NCI-H1436 treated with DMSO at 0.1 percent for 48 hours (cell line): ENCODE results near the gene FURIN.
"Not testable (repeated sequence)": the region's sequence is repeated elsewhere in the genome, so short reads cannot be mapped to it uniquely, and the experiment has no call there.

Experiments
- DNase-seq: peaks from one replicate; lab custom pipeline; 2025; lab: John Stamatoyannopoulos, UW

Gene FURIN

GRCh38 chr15:90902840-90903732, 34.7 kb downstream of the FURIN start, which contains the start of gene MAN2A2:
Gene MAN2A2 (plus strand): TSS chr15:90903302. CDS start chr15:90904208, 906 bp downstream.
- DNase-seq: no peak

DNA sequence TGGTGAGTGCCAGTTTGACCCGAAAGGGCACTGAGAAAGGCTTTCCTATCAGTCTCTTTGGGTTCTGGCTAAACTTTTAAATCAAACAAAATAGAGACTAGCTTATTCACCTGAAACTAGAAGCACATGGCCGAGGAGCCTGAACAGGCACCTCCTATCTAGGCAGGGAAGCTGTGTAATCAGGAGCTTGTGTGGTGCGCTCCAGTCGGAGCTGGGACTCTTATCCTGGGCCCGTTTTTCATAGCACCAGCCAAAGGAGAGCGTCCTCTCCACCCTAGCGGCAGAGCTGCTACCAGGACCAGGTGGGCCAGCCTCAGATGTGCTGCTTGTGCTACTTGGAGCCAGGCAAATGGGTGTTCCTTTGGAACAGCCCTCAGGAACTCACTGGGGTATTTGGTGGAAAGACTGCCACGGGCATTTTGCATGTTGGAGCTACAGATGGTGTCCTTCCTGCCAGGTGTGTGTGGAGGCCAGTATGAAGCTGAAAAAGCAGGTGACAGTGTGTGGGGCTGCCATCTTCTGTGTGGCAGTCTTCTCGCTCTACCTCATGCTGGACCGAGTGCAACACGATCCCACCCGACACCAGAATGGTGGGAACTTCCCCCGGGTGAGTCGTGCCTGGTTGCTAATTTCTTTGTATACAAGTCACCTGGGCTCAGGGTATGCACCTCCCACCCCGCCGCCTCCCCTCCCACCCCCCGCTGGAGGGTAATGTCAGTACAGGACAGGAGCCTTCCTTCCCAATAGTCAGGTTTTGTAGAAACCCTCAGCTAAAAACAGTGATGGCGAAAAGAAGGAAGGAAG, 35.5 kb downstream of the FURIN start:
- no peak for DNase-seq

DNA sequence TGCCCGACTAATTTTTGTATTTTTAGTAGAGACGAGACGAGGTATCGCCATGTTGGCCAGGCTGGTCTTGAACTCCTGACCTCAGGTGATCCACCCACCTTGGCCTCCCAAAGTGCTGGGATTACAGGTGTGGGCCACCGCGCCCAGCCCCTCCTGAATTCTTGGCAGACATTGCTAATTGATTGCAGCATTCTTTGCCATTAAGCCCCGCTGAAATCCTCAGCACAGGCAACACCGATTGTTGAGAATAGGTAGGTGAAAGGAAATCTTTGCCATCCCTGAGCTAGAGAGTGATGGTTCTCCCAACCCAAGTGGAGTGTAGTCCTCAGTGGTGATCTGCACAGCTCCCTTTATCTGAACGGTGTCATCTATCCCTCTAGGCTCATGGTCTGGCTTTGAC, 36.4 kb downstream of the FURIN start:
- DNase-seq: no peak

GRCh38 chr15:90905306-90906180, 37.2 kb downstream of the FURIN start:
- no peak for DNase-seq

GRCh38 chr15:90906181-90906849, 37.9 kb downstream of the FURIN start:
- no peak for DNase-seq

DNA sequence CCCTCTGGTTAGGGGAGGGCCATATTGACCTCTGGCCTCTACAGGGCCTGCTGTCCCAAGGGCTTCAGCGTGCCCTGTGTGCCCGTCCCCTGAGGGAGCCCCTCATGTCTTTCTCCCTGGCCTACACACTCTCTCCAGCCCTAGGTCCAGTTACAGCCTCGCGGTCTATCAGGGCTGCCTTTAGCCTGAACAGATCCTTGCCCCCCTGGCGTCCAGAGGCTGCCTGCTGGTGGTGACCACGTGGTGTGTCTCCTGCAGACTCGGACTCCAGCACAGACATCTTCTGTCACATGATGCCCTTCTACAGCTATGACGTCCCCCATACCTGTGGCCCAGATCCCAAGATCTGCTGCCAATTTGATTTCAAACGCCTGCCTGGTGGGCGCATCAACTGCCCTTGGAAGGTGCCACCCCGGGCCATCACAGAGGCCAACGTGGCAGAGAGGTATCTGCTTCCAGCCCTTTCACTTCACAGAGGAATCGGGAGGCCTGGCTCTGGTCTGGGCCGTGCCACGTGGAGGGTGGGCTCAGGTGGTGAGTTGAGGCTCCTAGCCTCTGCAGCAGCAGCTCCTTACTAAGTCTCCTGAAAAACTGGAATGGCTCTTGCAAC, 38.8 kb downstream of the FURIN start:
- DNase-seq: no peak

DNA sequence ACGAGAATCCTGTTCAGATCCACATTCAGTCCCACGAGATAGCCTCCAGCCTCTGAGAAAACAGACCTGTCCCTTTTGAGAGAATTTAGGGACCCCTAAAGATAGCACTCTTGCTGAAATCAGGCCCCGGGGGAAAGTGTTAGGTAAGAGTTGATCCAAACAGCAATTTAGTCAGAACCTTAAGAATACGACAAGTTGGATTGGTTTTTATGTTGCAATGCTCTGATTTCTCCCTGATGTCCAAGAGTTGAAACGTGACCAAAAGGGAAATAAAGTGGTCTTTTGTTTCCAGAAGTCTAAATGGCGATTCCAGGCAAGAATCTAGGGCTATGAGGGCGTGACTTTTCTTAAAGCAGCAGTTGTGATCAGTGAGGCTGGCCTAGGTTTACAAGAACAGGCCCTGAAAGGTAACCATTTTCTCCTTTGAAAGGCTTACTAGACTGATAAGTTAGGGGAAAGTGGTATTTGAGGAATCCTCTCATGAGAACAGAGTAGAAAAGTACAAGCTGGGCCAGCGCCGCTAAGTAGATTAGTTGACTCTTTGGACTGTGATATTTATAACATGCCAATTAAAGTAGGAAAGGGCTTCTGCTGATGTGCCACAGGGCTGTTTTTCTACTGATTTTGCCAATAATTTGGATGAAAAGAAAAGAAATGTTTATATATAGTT, 39.6 kb downstream of the FURIN start:
- no peak for DNase-seq

DNA sequence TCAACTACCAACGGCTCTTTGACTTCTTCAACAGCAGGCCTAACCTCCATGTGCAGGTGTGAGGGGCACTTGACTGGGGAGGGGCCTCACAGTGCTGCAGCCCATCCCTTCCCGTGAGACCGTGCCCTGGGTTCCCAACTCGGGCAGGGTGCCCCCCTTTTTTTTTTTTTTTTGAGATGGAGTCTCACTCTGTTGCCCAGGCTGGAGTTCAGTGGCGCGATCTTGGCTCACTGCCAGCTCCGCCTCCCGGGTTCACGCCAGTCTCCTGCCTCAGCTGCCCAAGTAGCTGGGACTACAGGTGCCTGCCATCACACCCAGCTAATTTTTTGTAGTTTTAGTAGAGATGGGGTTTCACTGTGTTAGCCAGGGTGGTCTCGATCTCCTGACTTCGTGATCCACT, 41.1 kb downstream of the FURIN start:
- not testable (repeated sequence) for DNase-seq

GRCh38 chr15:90909976-90910375, 41.6 kb downstream of the FURIN start:
- no peak for DNase-seq

DNA sequence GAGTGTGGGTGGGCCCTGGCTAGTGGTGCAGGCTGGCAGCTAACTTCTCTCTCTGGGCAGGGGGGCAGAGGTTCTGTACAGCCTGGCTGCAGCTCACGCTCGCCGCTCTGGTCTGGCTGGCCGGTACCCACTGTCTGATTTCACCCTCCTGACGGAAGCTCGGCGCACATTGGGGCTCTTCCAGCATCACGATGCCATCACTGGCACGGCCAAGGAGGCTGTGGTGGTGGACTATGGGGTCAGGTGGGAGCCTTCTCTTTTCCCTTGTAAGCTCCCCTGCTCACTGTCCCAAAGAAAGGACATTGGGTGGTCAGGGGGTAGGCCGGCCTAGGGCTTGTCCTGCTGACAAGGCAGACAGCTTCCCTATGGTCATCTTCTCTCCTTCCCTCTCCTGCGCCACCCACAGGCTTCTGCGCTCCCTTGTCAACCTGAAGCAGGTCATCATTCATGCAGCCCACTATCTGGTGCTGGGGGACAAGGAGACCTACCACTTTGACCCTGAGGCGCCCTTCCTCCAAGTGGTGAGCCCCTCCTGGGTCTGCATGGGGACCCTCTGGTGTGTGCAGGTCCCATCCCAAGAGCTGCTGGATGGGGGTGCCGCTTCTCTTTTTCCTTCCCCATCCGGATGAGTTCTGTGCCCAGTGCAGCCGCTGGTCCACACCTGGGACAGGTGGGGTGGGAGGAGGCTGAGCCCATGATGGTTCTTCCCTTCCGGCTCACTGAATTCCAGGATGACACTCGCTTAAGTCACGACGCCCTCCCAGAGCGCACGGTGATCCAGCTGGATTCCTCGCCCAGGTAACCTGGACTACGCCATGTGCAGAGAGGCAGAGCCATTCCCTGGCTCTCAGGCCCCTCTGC, 42.3 kb downstream of the FURIN start:
- no peak for DNase-seq

DNA sequence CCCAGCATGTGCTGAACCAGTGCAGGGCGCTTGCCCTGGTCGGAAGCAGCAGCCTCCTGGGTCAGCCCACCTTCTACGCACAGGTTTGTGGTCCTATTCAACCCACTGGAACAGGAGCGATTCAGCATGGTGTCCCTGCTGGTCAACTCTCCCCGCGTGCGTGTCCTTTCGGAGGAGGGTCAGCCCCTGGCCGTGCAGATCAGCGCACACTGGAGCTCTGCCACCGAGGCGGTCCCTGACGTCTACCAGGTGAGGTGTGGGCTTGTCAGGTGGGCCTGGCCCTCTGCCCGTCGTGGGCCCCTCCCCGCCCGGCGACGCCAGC, 42.9 kb downstream of the FURIN start:
- DNase-seq: no peak

DNA sequence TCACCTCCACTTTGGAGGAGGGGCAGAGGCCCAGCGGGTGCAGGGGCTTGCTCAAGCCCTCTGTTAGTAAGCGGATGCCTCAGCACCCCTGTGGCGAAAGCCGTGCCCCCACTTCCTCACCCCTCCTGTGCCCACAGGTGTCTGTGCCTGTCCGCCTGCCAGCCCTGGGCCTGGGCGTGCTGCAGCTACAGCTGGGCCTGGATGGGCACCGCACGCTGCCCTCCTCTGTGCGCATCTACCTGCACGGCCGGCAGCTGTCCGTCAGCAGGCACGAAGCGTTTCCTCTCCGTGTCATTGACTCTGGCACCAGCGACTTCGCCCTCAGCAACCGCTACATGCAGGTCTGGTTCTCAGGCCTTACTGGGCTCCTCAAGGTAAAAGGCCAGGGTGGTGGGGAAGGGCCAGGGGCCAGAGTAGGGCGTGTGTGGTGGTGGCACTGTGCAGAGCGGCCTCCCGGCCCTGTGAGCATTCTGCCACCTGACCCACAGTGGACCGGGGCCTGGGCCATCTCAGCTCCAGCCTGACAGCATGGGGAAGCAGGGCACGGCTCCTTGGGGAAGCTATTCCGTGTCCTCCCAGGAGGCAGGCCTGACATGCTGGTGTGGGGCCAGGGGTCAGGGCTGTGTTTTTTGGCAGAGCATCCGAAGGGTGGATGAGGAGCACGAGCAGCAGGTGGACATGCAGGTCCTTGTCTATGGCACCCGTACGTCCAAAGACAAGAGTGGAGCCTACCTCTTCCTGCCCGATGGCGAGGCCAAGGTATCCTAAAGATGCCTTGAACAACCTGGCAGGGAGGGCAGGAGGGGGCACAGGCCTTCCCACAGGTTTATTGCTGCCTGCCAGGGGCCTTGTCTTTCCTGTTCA, 43.8 kb downstream of the FURIN start:
- DNase-seq: no peak

DNA sequence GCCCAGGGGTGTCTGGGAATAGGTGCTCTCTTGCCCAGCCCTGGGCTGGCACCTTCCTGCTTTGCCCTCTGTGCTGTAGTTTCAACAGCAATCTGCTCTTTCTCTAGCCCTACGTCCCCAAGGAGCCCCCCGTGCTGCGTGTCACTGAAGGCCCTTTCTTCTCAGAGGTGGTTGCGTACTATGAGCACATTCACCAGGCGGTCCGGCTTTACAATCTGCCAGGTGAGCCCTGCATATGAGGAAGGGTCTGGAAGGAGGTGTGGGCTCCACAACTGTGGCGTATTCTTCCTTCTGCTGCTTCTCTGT, 44.3 kb downstream of the FURIN start:
- no peak for DNase-seq

DNA sequence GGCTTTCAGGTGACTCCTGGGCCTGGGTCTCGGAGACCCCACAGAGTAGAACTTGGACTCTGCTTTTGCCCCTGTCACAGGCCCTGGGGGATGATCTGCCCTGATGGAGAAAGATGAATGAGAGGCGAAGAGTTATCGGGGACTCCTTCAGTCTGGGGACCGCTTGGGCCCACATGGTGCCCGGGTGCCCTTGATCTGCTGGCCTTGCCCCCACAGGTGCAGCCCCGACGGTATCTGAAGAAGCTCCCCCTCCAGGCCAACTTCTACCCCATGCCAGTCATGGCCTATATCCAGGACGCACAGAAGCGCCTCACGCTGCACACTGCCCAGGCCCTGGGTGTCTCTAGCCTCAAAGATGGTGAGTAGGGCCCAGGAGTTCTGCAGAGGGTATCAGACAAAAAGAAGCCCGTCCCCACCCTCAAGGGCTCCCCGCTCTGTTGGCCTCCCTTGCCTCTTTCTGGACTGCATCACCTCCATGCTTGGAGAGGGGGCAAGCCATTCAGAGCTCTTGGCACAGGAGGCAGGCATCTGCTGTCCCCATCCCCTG, 45.1 kb downstream of the FURIN start:
- no peak for DNase-seq

GRCh38 chr15:90914305-90915080, 46.1 kb downstream of the FURIN start:
- no peak for DNase-seq

DNA sequence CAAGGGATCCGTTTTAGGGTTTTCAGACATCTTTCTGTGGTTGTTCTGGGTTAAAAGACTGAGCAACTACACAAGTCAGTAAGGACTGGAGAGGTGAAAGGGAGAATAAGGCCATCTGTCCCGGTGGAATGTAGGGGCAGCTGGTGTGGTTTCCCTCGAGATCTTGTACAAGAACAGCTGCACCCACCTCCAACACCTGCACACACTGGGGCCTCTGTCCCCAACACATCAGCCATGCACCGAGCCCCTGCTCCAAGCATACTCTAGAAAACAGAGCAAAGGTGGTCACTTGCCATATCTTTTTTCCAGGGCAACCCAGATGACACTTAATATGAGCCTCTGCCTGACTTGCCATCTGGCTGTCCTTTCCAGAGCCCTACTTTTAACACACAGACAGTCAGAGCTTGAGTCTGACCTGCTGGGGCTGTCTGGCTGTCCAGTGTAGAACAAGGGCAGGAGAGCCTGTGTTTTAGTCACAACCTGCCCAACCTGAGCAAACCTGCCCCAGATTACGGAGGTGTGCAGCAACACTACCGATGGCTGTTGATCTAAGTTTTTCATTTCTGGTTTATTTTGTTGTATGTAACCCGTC, 46.9 kb downstream of the FURIN start:
- no peak for DNase-seq

- DNase-seq: no peak
These were observed 47.5 kb downstream of the FURIN start for GRCh38 chr15:90915808-90916440.
